Pancreas (tissue), 10 donors: ENCODE results near the gene RAE1. TPM values are rescaled to one million over a fixed set of nuclear protein-coding genes. Genes with fewer than 3 reads are reported as not detected.

Experiments used
- ATAC-seq, 4 donors: fragments of 200-7000 bp; cut with Tn5 transposase; one replicate each; pipeline versions ENCODE4 v1.8.0 to v1.9.1; 2020; ENCODE audit warnings: mild to moderate bottlenecking in 4 of 4, moderate library complexity in 4 of 4
- DNase-seq, 6 donors: peaks; one replicate each; pipeline ENCODE4 v3.0.0-alpha.2; 2020
- FAIRE-seq: peaks from 2 replicates; lab custom pipeline; 2012; peaks lifted over from hg19 to GRCh38; lab: Jason Lieb, UNC
- H3K27ac ChIP-seq, 4 donors: fragments of 200-600 bp; sonication (generic); 1 replicate in 3 of 4; 2 replicates in 1 of 4; pipeline versions ENCODE4 v1.5.0 to v1.8.0; 2020
- H3K27me3 ChIP-seq, 4 donors: fragments of 200-600 bp; one replicate each; pipeline ENCODE4 v1.8.0; 2021
- H3K36me3 ChIP-seq, 3 donors: fragments of 200-600 bp; sonication (generic) in 1 of 3; one replicate each; pipeline versions ENCODE4 v1.5.0 to v1.8.0; 2020 to 2021
- H3K4me1 ChIP-seq, 3 donors: fragments of 200-600 bp; one replicate each; pipeline ENCODE4 v1.8.0; 2021
- H3K4me3 ChIP-seq, 4 donors: fragments of 200-600 bp; sonication (generic) in 2 of 4; one replicate each; pipeline versions ENCODE4 v1.5.0 to v1.8.0; 2020 to 2021
- H3K9me3 ChIP-seq, 4 donors: fragments of 200-600 bp; one replicate each; pipeline ENCODE4 v1.8.0; 2021
- CTCF ChIP-seq, 4 donors: fragments of 200-600 bp; sonication (generic) in 3 of 4; IDR thresholded peaks; one replicate each; pipeline versions ENCODE4 v1.5.0 to v1.8.0; 2021; ENCODE audit warnings: antibody characterized with exemption in 4 of 4
- WGBS, 2 donors: extraction: QIAGEN DNeasy Blood & Tissue Kit; methylation state at CpG; one replicate each; pipeline ENCODE4 v1.1.7; 2013; 5-methylcytosine and 5-hydroxymethylcytosine counted together
- intact Hi-C, 3 donors: fragments of 100-400 bp; cut with DNase I; formaldehyde crosslinking; loops; one replicate each; pipeline versions ENCODE4 v1.11.1 to v1.14.2; 2022
- polyA plus RNA-seq, 2 donors: library from polyadenylated mRNA; stranded (reverse); fragments of 200-250 nt; gene quantifications; one replicate each; pipeline ENCODE4 v1.2.3, GENCODE V29; 2013
- total RNA-seq, 6 donors: library from RNA; stranded (reverse); fragmentation: NEBNext Ultra II Directional in 4 of 6; extraction: Animal tissue kit (Norgen Biotek cat#: 25700) in 4 of 6; gene quantifications; one replicate each; pipeline versions ENCODE4 v1.2.1 to v1.2.4, GENCODE V29; 2021 to 2023
- donor health status: healthy with polysubstance abuse.
- donor health status: DM: no; HTN: no; CAD: no; lungs with moderate emphysema.
- donor health status: DM: no; HTN: no; CAD: no.
- donor health status: control.
- donor health status: control.
- donor health status: Bipolar disorder and iron deficiency.
- donor health status: DM: yes; HTN: yes; CAD: no.
- donor health status: DM: no; HTN: no; CAD: no.
- donor health status: DM: no; HTN: no; CAD: no.
- donor health status: DM: yes; HTN: yes; CAD: no.

Gene RAE1
- total RNA-seq (10 to 100 TPM in 1 of 6 donors, 1 to 10 TPM in 5; 4.3 to 11.4 (median 6.6) TPM), polyA plus RNA-seq (10 to 100 TPM in 1 of 2 donors, 1 to 10 TPM in 1; 5.7 to 13.5 TPM)

- ATAC-seq (peak; percentile 93 to 98 (median 96)), DNase-seq (peak; percentile 85 to 95 (median 90)), FAIRE-seq (no peak)
- Histone ChIP-seq H3K27me3 (no peaks in the 10 kb centered on the region), H3K27ac (peak within 1 kb of the TSS; percentile 57 to 68 (median 64)), H3K4me1 (peaks cover 0 to 7% (median 0%) of the 10 kb centered on the region in 3 donors), H3K9me3 (no peaks in the 10 kb centered on the region), H3K36me3 (peaks cover 0 to 22% (median 0%) of the 10 kb centered on the region in 3 donors), H3K4me3 (peak within 1 kb of the TSS; percentile 85 to 99 (median 94))
- TF ChIP-seq CTCF (IDR thresholded peaks at IDR 0.05) = no peak
- intact Hi-C loops = no loop called here
- WGBS, 2 donors = 0% methylated on average over 64 of the region's 64 CpGs
Observed at GRCh38 chr20:57351042-57351783, at the start of gene RAE1. RAE1 (plus strand) TSS chr20:57351255; CDS start chr20:57354039, 2,784 bp downstream.

GRCh38 chr20:57306747-57307146 lies 44.3 kb upstream of the RAE1 start:
- Histone ChIP-seq H3K36me3 (no peaks in the 10 kb centered on the region), H3K27ac (no peak overlapping the region), H3K27me3 (no peaks in the 10 kb centered on the region), H3K4me3 (no peak overlapping the region), H3K9me3 (no peaks in the 10 kb centered on the region), H3K4me1 (no peaks in the 10 kb centered on the region)
- DNase-seq (no peak), ATAC-seq (no peak), FAIRE-seq (no peak)
- intact Hi-C loops = no loop called here
- 55 to 60% methylated on average over 5 of the region's 5 CpGs for WGBS, 2 donors
- no peak for TF ChIP-seq CTCF (IDR thresholded peaks at IDR 0.05)

GRCh38 chr20:57308451-57309271 lies 42.4 kb upstream of the RAE1 start:
- ATAC-seq (no peak), DNase-seq (no peak), FAIRE-seq (no peak)
- intact Hi-C loops = no loop called here
- Histone ChIP-seq H3K9me3 (no peaks in the 10 kb centered on the region), H3K27ac (no peak overlapping the region), H3K36me3 (no peaks in the 10 kb centered on the region), H3K27me3 (no peaks in the 10 kb centered on the region), H3K4me3 (no peak overlapping the region), H3K4me1 (no peaks in the 10 kb centered on the region)
- 40 to 57% methylated on average over 13 of the region's 13 CpGs for WGBS, 2 donors
- TF ChIP-seq CTCF (IDR thresholded peaks at IDR 0.05) = no peak

GRCh38 chr20:57309544-57310115 lies 41.4 kb upstream of the RAE1 start:
- WGBS, 2 donors = 66 to 71% methylated on average over 9 of the region's 9 CpGs
- Histone ChIP-seq H3K4me1 (no peaks in the 10 kb centered on the region), H3K36me3 (no peaks in the 10 kb centered on the region), H3K9me3 (no peaks in the 10 kb centered on the region), H3K27me3 (no peaks in the 10 kb centered on the region), H3K27ac (no peak overlapping the region), H3K4me3 (no peak overlapping the region)
- intact Hi-C loops = no loop called here
- FAIRE-seq (no peak), ATAC-seq (no peak), DNase-seq (no peak)
- no peak for TF ChIP-seq CTCF (IDR thresholded peaks at IDR 0.05)
